PC-9 (cell line): Measurements from ENCODE around the gene CTNND2. TPM values are rescaled to one million over a fixed set of nuclear protein-coding genes. Genes with fewer than 3 reads are reported as not detected.

Experiments
- BruUV-seq: library from RNA; stranded (reverse); fragments of 400-500 nt; replicated peaks from 2 replicates; lab custom pipeline; 2021; lab: Mats Ljungman, UMichigan
- CTCF ChIA-PET: fragments of 300-600 bp; sonication (Branson Sonifier 250); formaldehyde crosslinking; loops from one replicate; lab custom pipeline; 2022; ENCODE audit warnings: antibody characterized with exemption; lab: Charles Lee
- POLR2A ChIA-PET: fragments of 300-600 bp; sonication (Branson Sonifier 250); formaldehyde crosslinking; loops from one replicate; lab custom pipeline; 2022; ENCODE audit warnings: antibody characterized with exemption; ENCODE audit not compliant: unreplicated experiment; lab: Charles Lee
- DNase-seq, 2 experiments: peaks; one replicate each; pipeline versions ENCODE4 v3.0.0 to v3.0.0-alpha.2; 2015 to 2022; ENCODE audit warnings: mixed read lengths in 1 of 2
- H2AFZ ChIP-seq: fragments of 200-600 bp; sonication (generic); 2 replicates; pipeline ENCODE4 v1.8.1; 2017; ENCODE audit warnings: antibody characterized with exemption
- H3F3A ChIP-seq: fragments of 200-600 bp; sonication (generic); 2 replicates; pipeline ENCODE4 v1.8.1; 2017; ENCODE audit warnings: antibody characterized with exemption, mild to moderate bottlenecking, low read depth; ENCODE audit not compliant: insufficient read depth
- H3K27ac ChIP-seq: fragments of 200-600 bp; sonication (generic); 2 replicates; pipeline ENCODE4 v1.6.1; 2016; ENCODE audit warnings: mixed run types
- H3K27me3 ChIP-seq: fragments of 200-600 bp; sonication (generic); 2 replicates; pipeline ENCODE4 v1.6.1; 2016; ENCODE audit warnings: low read depth, mixed run types; ENCODE audit not compliant: insufficient read depth
- H3K36me3 ChIP-seq: fragments of 200-600 bp; sonication (generic); 2 replicates; pipeline ENCODE4 v1.6.1; 2016; ENCODE audit warnings: low read depth, mixed run types
- H3K4me1 ChIP-seq: fragments of 200-600 bp; sonication (generic); replicated peaks from 2 replicates; pipeline ENCODE4 v1.6.1; 2016; ENCODE audit warnings: mixed run types; ENCODE audit not compliant: insufficient read depth
- H3K4me2 ChIP-seq: fragments of 200-600 bp; sonication (generic); 2 replicates; pipeline ENCODE4 v1.6.1; 2017; ENCODE audit warnings: mixed run types
- H3K4me3 ChIP-seq: fragments of 200-600 bp; sonication (generic); 2 replicates; pipeline ENCODE4 v1.6.1; 2016; ENCODE audit warnings: mixed run types
- H3K79me2 ChIP-seq: fragments of 200-600 bp; sonication (generic); 2 replicates; pipeline ENCODE4 v1.6.1; 2017; ENCODE audit warnings: low read depth, mixed run types
- H3K9me2 ChIP-seq: fragments of 200-600 bp; sonication (generic); 2 replicates; pipeline ENCODE4 v1.8.1; 2017; ENCODE audit warnings: mild to moderate bottlenecking; ENCODE audit not compliant: insufficient read depth
- H3K9me3 ChIP-seq: fragments of 200-600 bp; sonication (generic); 2 replicates; pipeline ENCODE4 v1.8.1; 2016; ENCODE audit warnings: low read depth; ENCODE audit not compliant: insufficient read depth
- H4K20me1 ChIP-seq: fragments of 200-600 bp; sonication (generic); 2 replicates; pipeline ENCODE4 v1.8.1; 2017; ENCODE audit not compliant: insufficient read depth
- EZH2 ChIP-seq: fragments of 200-600 bp; sonication (generic); IDR thresholded peaks from 2 replicates; pipeline ENCODE4 v1.8.0; 2017; ENCODE audit warnings: antibody characterized with exemption, low read depth
- intact Hi-C: fragments of 100-400 bp; cut with micrococcal nuclease; formaldehyde crosslinking; loops from one replicate; pipeline ENCODE4 v1.10.0; 2022; ENCODE audit not compliant: unreplicated experiment
- total RNA-seq: library from RNA; stranded (reverse); gene quantifications from 2 replicates; pipeline ENCODE4 v1.2.3, GENCODE V29; 2021
- TF ChIP-seq, protein P1 (sequence below): fragments of 200-600 bp; sonication (generic); conservative IDR thresholded peaks from 2 replicates; pipeline ENCODE4 v1.6.1; 2017; ENCODE audit warnings: mixed run types, antibody characterized with exemption, mild to moderate bottlenecking, moderate library complexity

CTNND2 gene
- total RNA-seq, 1 experiment from 2014 or later: not detected

DNA sequence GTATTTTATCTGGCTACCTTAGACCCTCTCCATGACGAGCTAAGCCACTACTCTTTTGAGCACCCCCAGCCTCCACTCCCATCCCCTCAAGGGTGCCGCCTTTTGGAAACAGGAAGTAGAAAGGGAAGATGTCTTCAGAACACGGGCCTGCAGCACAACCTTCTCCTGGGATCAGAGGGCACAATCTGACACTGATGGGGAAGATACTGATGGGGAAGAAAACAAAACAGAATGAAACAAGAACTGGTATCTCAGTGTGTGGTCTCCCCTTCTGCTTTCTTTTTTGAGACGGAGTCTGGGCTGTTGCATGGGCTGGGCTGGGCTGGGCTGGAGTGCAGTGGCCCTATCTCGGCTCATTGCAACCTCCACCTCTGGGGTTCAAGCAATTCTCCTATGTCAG lies 603.5 kb downstream of the CTNND2 start:
- peaks cover 83% of the 10 kb centered on the region for H3K27me3 ChIP-seq
- H3K36me3 ChIP-seq: no peaks in the 10 kb centered on the region
- TF ChIP-seq, protein P1, sequence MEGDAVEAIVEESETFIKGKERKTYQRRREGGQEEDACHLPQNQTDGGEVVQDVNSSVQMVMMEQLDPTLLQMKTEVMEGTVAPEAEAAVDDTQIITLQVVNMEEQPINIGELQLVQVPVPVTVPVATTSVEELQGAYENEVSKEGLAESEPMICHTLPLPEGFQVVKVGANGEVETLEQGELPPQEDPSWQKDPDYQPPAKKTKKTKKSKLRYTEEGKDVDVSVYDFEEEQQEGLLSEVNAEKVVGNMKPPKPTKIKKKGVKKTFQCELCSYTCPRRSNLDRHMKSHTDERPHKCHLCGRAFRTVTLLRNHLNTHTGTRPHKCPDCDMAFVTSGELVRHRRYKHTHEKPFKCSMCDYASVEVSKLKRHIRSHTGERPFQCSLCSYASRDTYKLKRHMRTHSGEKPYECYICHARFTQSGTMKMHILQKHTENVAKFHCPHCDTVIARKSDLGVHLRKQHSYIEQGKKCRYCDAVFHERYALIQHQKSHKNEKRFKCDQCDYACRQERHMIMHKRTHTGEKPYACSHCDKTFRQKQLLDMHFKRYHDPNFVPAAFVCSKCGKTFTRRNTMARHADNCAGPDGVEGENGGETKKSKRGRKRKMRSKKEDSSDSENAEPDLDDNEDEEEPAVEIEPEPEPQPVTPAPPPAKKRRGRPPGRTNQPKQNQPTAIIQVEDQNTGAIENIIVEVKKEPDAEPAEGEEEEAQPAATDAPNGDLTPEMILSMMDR: no peak
- no peak for TF ChIP-seq EZH2
- H3K9me3 ChIP-seq: no peaks in the 10 kb centered on the region
- CTCF ChIA-PET: no interaction called here
- intact Hi-C loops: no loop called here
- POLR2A ChIA-PET: no interaction called here
- H3F3A ChIP-seq: no peaks in the 10 kb centered on the region
- H3K4me1 ChIP-seq: no peaks in the 10 kb centered on the region
- H3K4me2 ChIP-seq: no peak overlapping the region
- H3K9me2 ChIP-seq: no peaks in the 10 kb centered on the region
- no peak for DNase-seq
- no TSS peak for BruUV-seq
- no peaks in the 10 kb centered on the region for H4K20me1 ChIP-seq
- no peak overlapping the region for H2AFZ ChIP-seq
- no peak overlapping the region for H3K27ac ChIP-seq
- no peak overlapping the region for H3K4me3 ChIP-seq
- H3K79me2 ChIP-seq: no peaks in the 10 kb centered on the region

- Histone ChIP-seq H3K79me2 (no peaks in the 10 kb centered on the region), H3K9me2 (no peaks in the 10 kb centered on the region), H3K4me3 (no peak overlapping the region), H4K20me1 (peaks cover 3% of the 10 kb centered on the region; the same call in 1 of the 2 replicates), H3K9me3 (no peaks in the 10 kb centered on the region), H2AFZ (no peak overlapping the region), H3K4me1 (no peaks in the 10 kb centered on the region), H3K27ac (no peak overlapping the region), H3F3A (no peaks in the 10 kb centered on the region), H3K4me2 (no peak overlapping the region), H3K27me3 (peaks cover 79% of the 10 kb centered on the region), H3K36me3 (no peaks in the 10 kb centered on the region)
- ChIA-PET POLR2A (no interaction called here), CTCF (interaction anchor here (0.6 kb wide), 1 partner anchor 291 kb away, joined by 6 read pairs; no protein-coding TSS in a partner anchor)
- no TSS peak for BruUV-seq
- intact Hi-C loops: no loop called here
- no peak for DNase-seq
- TF ChIP-seq, protein P1: no peak
- no peak for TF ChIP-seq EZH2
Observed at GRCh38 chr5:11298877-11299276, 605.4 kb downstream of the CTNND2 start.

GRCh38 chr5:11293523-11293922 lies 610.7 kb downstream of the CTNND2 start:
- POLR2A ChIA-PET: no interaction called here

More at GRCh38 chr5:11293523-11293922, 610.7 kb downstream of the CTNND2 start:
- Histone ChIP-seq H3K4me1 (no peaks in the 10 kb centered on the region), H3K9me2 (no peaks in the 10 kb centered on the region), H3K9me3 (no peaks in the 10 kb centered on the region), H3K4me2 (no peak overlapping the region), H3K27me3 (peaks cover 74% of the 10 kb centered on the region), H3K4me3 (no peak overlapping the region), H4K20me1 (peaks cover 3% of the 10 kb centered on the region; the same call in 1 of the 2 replicates), H3F3A (no peaks in the 10 kb centered on the region), H3K36me3 (no peaks in the 10 kb centered on the region), H3K79me2 (no peaks in the 10 kb centered on the region), H3K27ac (no peak overlapping the region), H2AFZ (no peak overlapping the region)
- TF ChIP-seq, protein P1: no peak
- TF ChIP-seq EZH2: no peak
- intact Hi-C loops: no loop called here
- no peak for DNase-seq
- BruUV-seq: no TSS peak
- CTCF ChIA-PET: no interaction called here
